WTC11 (cell line): ENCODE measurements around the gene DLGAP5. TPM values are rescaled to one million over a fixed set of nuclear protein-coding genes. Genes with fewer than 3 reads are reported as not detected.

Experiments used
- ATAC-seq: fragments of 200-7000 bp; cut with Tn5 transposase; 2 replicates; pipeline ENCODE4 v1.10.0; 2021; ENCODE audit warnings: mild to moderate bottlenecking, moderate library complexity
- CTCF ChIA-PET: fragments of 300-600 bp; sonication (Branson Sonifier 250); formaldehyde crosslinking; loops from one replicate; lab custom pipeline; 2021; ENCODE audit warnings: antibody characterized with exemption; lab: Charles Lee
- POLR2A ChIA-PET: fragments of 350-600 bp; sonication (Branson Sonifier 250); formaldehyde crosslinking; loops from one replicate; lab custom pipeline; 2021; ENCODE audit warnings: antibody characterized with exemption; lab: Charles Lee
- DNase-seq: peaks from one replicate; pipeline ENCODE4 v3.0.0; 2021; ENCODE audit warnings: low spot score
- H3K27ac Mint-ChIP-seq: 2 replicates; pipeline ENCODE4 v1.8.0; 2021; ENCODE audit warnings: mixed read lengths
- H3K27me3 Mint-ChIP-seq: 2 replicates; pipeline ENCODE4 v1.8.0; 2021; ENCODE audit warnings: low read depth, mild to moderate bottlenecking, moderate library complexity, mixed read lengths
- H3K36me3 Mint-ChIP-seq: 2 replicates; pipeline ENCODE4 v1.8.0; 2021; ENCODE audit warnings: mixed read lengths
- H3K4me1 Mint-ChIP-seq: 2 replicates; pipeline ENCODE4 v1.8.0; 2022; ENCODE audit warnings: mixed read lengths
- H3K4me3 Mint-ChIP-seq: 2 replicates; pipeline ENCODE4 v1.8.0; 2021; ENCODE audit warnings: mild to moderate bottlenecking, moderate library complexity, mixed read lengths
- H3K9me3 Mint-ChIP-seq: 2 replicates; pipeline ENCODE4 v1.8.0; 2021; ENCODE audit warnings: mixed read lengths
- E2F5 ChIP-seq: sonication (generic); formaldehyde crosslinking; IDR thresholded peaks from 2 replicates; pipeline ENCODE4 v1.8.1; 2022; ENCODE audit warnings: mild to moderate bottlenecking, moderate library complexity, missing genetic modification reagents
- ELF4 ChIP-seq: sonication (generic); formaldehyde crosslinking; IDR thresholded peaks from 2 replicates; pipeline ENCODE4 v1.8.1; 2022; ENCODE audit warnings: low read depth, mild to moderate bottlenecking, moderate library complexity, missing genetic modification reagents
- EMX1 ChIP-seq: fragments of 250-450 bp; sonication (Bioruptor Pico); IDR thresholded peaks from 2 replicates; pipeline ENCODE4 v1.8.0; 2021; ENCODE audit warnings: mild to moderate bottlenecking
- KAT7 ChIP-seq: sonication (generic); formaldehyde crosslinking; IDR thresholded peaks from 2 replicates; pipeline ENCODE4 v1.8.1; 2023; ENCODE audit warnings: missing genetic modification reagents, mild to moderate bottlenecking, borderline replicate concordance
- NR3C1 ChIP-seq: sonication (generic); formaldehyde crosslinking; conservative IDR thresholded peaks from 2 replicates; pipeline ENCODE4 v1.8.1; 2023; ENCODE audit warnings: low read depth, mild to moderate bottlenecking, missing genetic modification reagents
- SMAD3 ChIP-seq: sonication (generic); formaldehyde crosslinking; IDR thresholded peaks from 2 replicates; pipeline ENCODE4 v1.8.0; 2022; ENCODE audit warnings: missing genetic modification reagents, mild to moderate bottlenecking, borderline replicate concordance
- SOX15 ChIP-seq: fragments of 250-450 bp; sonication (Bioruptor Pico); IDR thresholded peaks from 2 replicates; pipeline ENCODE4 v1.9.0; 2021; ENCODE audit warnings: mild to moderate bottlenecking
- TP53 ChIP-seq: sonication (generic); formaldehyde crosslinking; IDR thresholded peaks from 2 replicates; pipeline ENCODE4 v1.8.1; 2023; ENCODE audit warnings: mild to moderate bottlenecking, missing genetic modification reagents
- ZBTB21 ChIP-seq: sonication (generic); formaldehyde crosslinking; IDR thresholded peaks from 2 replicates; pipeline ENCODE4 v1.8.1; 2023; ENCODE audit warnings: mild to moderate bottlenecking, missing genetic modification reagents, borderline replicate concordance
- ZMAT4 ChIP-seq: fragments of 250-450 bp; sonication (Bioruptor Pico); IDR thresholded peaks from 2 replicates; pipeline ENCODE4 v1.9.0; 2021; ENCODE audit warnings: mild to moderate bottlenecking
- ZNF121 ChIP-seq: sonication (generic); formaldehyde crosslinking; IDR thresholded peaks from 2 replicates; pipeline ENCODE4 v1.8.0; 2023; ENCODE audit warnings: missing genetic modification reagents
- ZNF425 ChIP-seq: fragments of 250-450 bp; sonication (Bioruptor Pico); conservative IDR thresholded peaks from 2 replicates; pipeline ENCODE4 v1.9.0; 2021; ENCODE audit warnings: mild to moderate bottlenecking
- ZSCAN18 ChIP-seq: fragments of 250-450 bp; sonication (Bioruptor Pico); IDR thresholded peaks from 2 replicates; pipeline ENCODE4 v2.1.2; 2022; ENCODE audit warnings: mild to moderate bottlenecking, moderate library complexity
- total RNA-seq: library from RNA; stranded (reverse); gene quantifications from 3 replicates; pipeline ENCODE4 v1.2.3, GENCODE V29; 2021
- TF ChIP-seq, protein P1 (sequence below): fragments of 200-600 bp; IDR thresholded peaks from 2 replicates; pipeline ENCODE4 v1.8.0; 2022; ENCODE audit warnings: antibody characterized with exemption
- TF ChIP-seq, protein P2 (sequence below): fragments of 250-450 bp; sonication (Bioruptor Pico); IDR thresholded peaks from 2 replicates; pipeline ENCODE4 v1.8.0; 2021; ENCODE audit warnings: mild to moderate bottlenecking
- TF ChIP-seq, protein P3 (sequence below): sonication (generic); formaldehyde crosslinking; IDR thresholded peaks from 2 replicates; pipeline ENCODE4 v1.8.0; 2022; ENCODE audit warnings: mild to moderate bottlenecking, missing genetic modification reagents
- TF ChIP-seq, protein P4 (sequence below): sonication (generic); formaldehyde crosslinking; IDR thresholded peaks from 2 replicates; pipeline ENCODE4 v1.8.1; 2022; ENCODE audit warnings: low read depth, mild to moderate bottlenecking, moderate library complexity, missing genetic modification reagents, borderline replicate concordance

Gene DLGAP5
- total RNA-seq, 1 experiment from 2014 or later, result 141 TPM

GRCh38 chr14:55138091-55138490 lies 53.3 kb downstream of the DLGAP5 start:
- no peak overlapping the region for H3K27ac Mint-ChIP-seq
- no peaks in the 10 kb centered on the region for H3K4me1 Mint-ChIP-seq
- DNase-seq, result peak; percentile 57
- ChIA-PET CTCF (interaction anchor here (0.6 to 2.1 kb wide), 18 partner anchors 9 to 90 kb away, joined by 3 to 18 read pairs (median 4); partner anchors contain the start of genes DLGAP5 and MAPK1IP1L), POLR2A (no interaction called here)
- H3K4me3 Mint-ChIP-seq, result no peak overlapping the region
- H3K36me3 Mint-ChIP-seq, result peaks cover 1% of the 10 kb centered on the region
- H3K9me3 Mint-ChIP-seq, result no peaks in the 10 kb centered on the region
- TF ChIP-seq, protein P1, sequence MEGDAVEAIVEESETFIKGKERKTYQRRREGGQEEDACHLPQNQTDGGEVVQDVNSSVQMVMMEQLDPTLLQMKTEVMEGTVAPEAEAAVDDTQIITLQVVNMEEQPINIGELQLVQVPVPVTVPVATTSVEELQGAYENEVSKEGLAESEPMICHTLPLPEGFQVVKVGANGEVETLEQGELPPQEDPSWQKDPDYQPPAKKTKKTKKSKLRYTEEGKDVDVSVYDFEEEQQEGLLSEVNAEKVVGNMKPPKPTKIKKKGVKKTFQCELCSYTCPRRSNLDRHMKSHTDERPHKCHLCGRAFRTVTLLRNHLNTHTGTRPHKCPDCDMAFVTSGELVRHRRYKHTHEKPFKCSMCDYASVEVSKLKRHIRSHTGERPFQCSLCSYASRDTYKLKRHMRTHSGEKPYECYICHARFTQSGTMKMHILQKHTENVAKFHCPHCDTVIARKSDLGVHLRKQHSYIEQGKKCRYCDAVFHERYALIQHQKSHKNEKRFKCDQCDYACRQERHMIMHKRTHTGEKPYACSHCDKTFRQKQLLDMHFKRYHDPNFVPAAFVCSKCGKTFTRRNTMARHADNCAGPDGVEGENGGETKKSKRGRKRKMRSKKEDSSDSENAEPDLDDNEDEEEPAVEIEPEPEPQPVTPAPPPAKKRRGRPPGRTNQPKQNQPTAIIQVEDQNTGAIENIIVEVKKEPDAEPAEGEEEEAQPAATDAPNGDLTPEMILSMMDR, result peak; percentile 60
- TF ChIP-seq TP53 (CRISPR knock-in tag), result no peak
- ATAC-seq, result peak; percentile 93
- no peaks in the 10 kb centered on the region for H3K27me3 Mint-ChIP-seq

GRCh38 chr14:55136885-55137786 lies 54.2 kb downstream of the DLGAP5 start:
- POLR2A ChIA-PET, result no interaction called here
- no peak for ATAC-seq
- H3K27ac Mint-ChIP-seq, result no peak overlapping the region
- no peaks in the 10 kb centered on the region for H3K27me3 Mint-ChIP-seq
- CTCF ChIA-PET, result interaction anchor here (0.6 to 2.1 kb wide), 11 partner anchors 10 to 89 kb away, joined by 3 to 18 read pairs (median 7); partner anchors contain the start of genes DLGAP5 and MAPK1IP1L
- TF ChIP-seq, protein P2, sequence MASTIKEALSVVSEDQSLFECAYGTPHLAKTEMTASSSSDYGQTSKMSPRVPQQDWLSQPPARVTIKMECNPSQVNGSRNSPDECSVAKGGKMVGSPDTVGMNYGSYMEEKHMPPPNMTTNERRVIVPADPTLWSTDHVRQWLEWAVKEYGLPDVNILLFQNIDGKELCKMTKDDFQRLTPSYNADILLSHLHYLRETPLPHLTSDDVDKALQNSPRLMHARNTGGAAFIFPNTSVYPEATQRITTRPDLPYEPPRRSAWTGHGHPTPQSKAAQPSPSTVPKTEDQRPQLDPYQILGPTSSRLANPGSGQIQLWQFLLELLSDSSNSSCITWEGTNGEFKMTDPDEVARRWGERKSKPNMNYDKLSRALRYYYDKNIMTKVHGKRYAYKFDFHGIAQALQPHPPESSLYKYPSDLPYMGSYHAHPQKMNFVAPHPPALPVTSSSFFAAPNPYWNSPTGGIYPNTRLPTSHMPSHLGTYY (CRISPR knock-in tag), result no peak
- TF ChIP-seq ZSCAN18 (CRISPR knock-in tag) (no peak), ZBTB21 (CRISPR knock-in tag) (no peak), EMX1 (no peak), NR3C1 (no peak), ZMAT4 (CRISPR knock-in tag) (no peak), ELF4 (no peak), ZNF425 (CRISPR knock-in tag) (no peak), SMAD3 (CRISPR knock-in tag) (no peak), SOX15 (no peak), E2F5 (no peak), KAT7 (CRISPR knock-in tag) (no peak), ZNF121 (CRISPR knock-in tag) (no peak)
- TF ChIP-seq, protein P3, sequence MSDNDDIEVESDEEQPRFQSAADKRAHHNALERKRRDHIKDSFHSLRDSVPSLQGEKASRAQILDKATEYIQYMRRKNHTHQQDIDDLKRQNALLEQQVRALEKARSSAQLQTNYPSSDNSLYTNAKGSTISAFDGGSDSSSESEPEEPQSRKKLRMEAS, result no peak
- TF ChIP-seq, protein P4, sequence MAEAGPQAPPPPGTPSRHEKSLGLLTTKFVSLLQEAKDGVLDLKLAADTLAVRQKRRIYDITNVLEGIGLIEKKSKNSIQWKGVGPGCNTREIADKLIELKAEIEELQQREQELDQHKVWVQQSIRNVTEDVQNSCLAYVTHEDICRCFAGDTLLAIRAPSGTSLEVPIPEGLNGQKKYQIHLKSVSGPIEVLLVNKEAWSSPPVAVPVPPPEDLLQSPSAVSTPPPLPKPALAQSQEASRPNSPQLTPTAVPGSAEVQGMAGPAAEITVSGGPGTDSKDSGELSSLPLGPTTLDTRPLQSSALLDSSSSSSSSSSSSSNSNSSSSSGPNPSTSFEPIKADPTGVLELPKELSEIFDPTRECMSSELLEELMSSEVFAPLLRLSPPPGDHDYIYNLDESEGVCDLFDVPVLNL (CRISPR knock-in tag), result no peak
- H3K36me3 Mint-ChIP-seq, result no peaks in the 10 kb centered on the region; the same call in 1 of the 2 replicates
- DNase-seq, result no peak
- no peaks in the 10 kb centered on the region for H3K4me1 Mint-ChIP-seq
- no peak overlapping the region for H3K4me3 Mint-ChIP-seq
- no peaks in the 10 kb centered on the region for H3K9me3 Mint-ChIP-seq
